ENCODE results near the gene PRKG2. TPM values are rescaled to one million over a fixed set of nuclear protein-coding genes. Genes with fewer than 3 reads are reported as not detected.

Gene PRKG2
- total RNA-seq, 1 donor from 2014 or later: 0.58 TPM

GRCh38 chr4:81096566-81096965 lies 118.5 kb downstream of the PRKG2 start:
- DNase-seq (ENCODE audit: low spot score): no peak

GRCh38 chr4:81095389-81095788 lies 119.6 kb downstream of the PRKG2 start:
- no peak for DNase-seq (ENCODE audit: low spot score)

GRCh38 chr4:81093720-81094401 lies 121.2 kb downstream of the PRKG2 start:
- no peak for DNase-seq (ENCODE audit: low spot score)

- no peak for DNase-seq (ENCODE audit: low spot score)
Measured at GRCh38 chr4:81085979-81086378, 129.0 kb downstream of the PRKG2 start.

GRCh38 chr4:81085291-81085690 lies 129.7 kb downstream of the PRKG2 start:
- DNase-seq (ENCODE audit: low spot score): no peak

GRCh38 chr4:81084634-81085033 lies 130.4 kb downstream of the PRKG2 start:
- no peak for DNase-seq (ENCODE audit: low spot score)

- DNase-seq (ENCODE audit: low spot score): no peak
Measured at GRCh38 chr4:81084029-81084428, 131.0 kb downstream of the PRKG2 start.

- no peak for DNase-seq (ENCODE audit: low spot score)
Measured at GRCh38 chr4:81081156-81081555, 133.9 kb downstream of the PRKG2 start.

GRCh38 chr4:81071013-81071412 lies 144.0 kb downstream of the PRKG2 start:
- no peak for DNase-seq (ENCODE audit: low spot score)

- DNase-seq (ENCODE audit: low spot score): peak; percentile 74
Measured at GRCh38 chr4:81069706-81070331, 145.2 kb downstream of the PRKG2 start.

- no peak for DNase-seq (ENCODE audit: low spot score)
Measured at GRCh38 chr4:81065446-81065845, 149.6 kb downstream of the PRKG2 start.

GRCh38 chr4:81062001-81062400 lies 153.0 kb downstream of the PRKG2 start:
- DNase-seq (ENCODE audit: low spot score): no peak

GRCh38 chr4:81061344-81061730 lies 153.7 kb downstream of the PRKG2 start:
- DNase-seq (ENCODE audit: low spot score): no peak

- DNase-seq (ENCODE audit: low spot score): no peak
Measured at GRCh38 chr4:81060587-81061343, 154.3 kb downstream of the PRKG2 start.

GRCh38 chr4:81058621-81059020 lies 156.4 kb downstream of the PRKG2 start:
- DNase-seq (ENCODE audit: low spot score): no peak

- DNase-seq (ENCODE audit: low spot score): peak; percentile 75
Measured at GRCh38 chr4:81052119-81053068, 162.6 kb downstream of the PRKG2 start.

GRCh38 chr4:81049907-81050306 lies 165.1 kb downstream of the PRKG2 start:
- no peak for DNase-seq (ENCODE audit: low spot score)

- no peak for DNase-seq (ENCODE audit: low spot score)
Measured at GRCh38 chr4:81049330-81049729, 165.7 kb downstream of the PRKG2 start.

GRCh38 chr4:81042578-81043365 lies 172.2 kb downstream of the PRKG2 start:
- no peak for DNase-seq (ENCODE audit: low spot score)

- no peak for DNase-seq (ENCODE audit: low spot score)
Measured at GRCh38 chr4:81040012-81040659, 174.9 kb downstream of the PRKG2 start.

Measured in mucosa of gallbladder (tissue), 1 donor.